H9 (cell line): ENCODE results near the gene C2orf80. TPM values are rescaled to one million over a fixed set of nuclear protein-coding genes. Genes with fewer than 3 reads are reported as not detected.

Experiments
- DNase-seq: peaks from one replicate; pipeline ENCODE4 v3.0.0-alpha.2; 2017
- H2AFZ ChIP-seq: one replicate; pipeline ENCODE4 v1.6.1; 2013; ENCODE audit warnings: mild to moderate bottlenecking, low read length, control low read depth, moderate library complexity
- H2AK5ac ChIP-seq: 2 replicates; pipeline ENCODE4 v1.6.1; 2013; ENCODE audit warnings: low read length, control low read depth, mixed read lengths; ENCODE audit not compliant: insufficient read length
- H2BK120ac ChIP-seq: one replicate; pipeline ENCODE4 v1.6.1; 2013; ENCODE audit warnings: low read depth, mild to moderate bottlenecking, low read length, control low read depth, inconsistent platforms; ENCODE audit not compliant: poor library complexity, severe bottlenecking
- H2BK12ac ChIP-seq: 2 replicates; pipeline ENCODE4 v1.6.1; 2013; ENCODE audit warnings: low read length, control low read depth, mixed read lengths, low read depth; ENCODE audit not compliant: insufficient read length
- H2BK15ac ChIP-seq: 2 replicates; pipeline ENCODE4 v1.6.1; 2013; ENCODE audit warnings: low read depth, low read length, control low read depth
- H2BK20ac ChIP-seq: one replicate; pipeline ENCODE4 v1.6.1; 2013; ENCODE audit warnings: low read depth, mild to moderate bottlenecking, low read length, control low read depth, inconsistent platforms; ENCODE audit not compliant: poor library complexity, severe bottlenecking
- H2BK5ac ChIP-seq: 2 replicates; pipeline ENCODE4 v1.6.1; 2013; ENCODE audit warnings: low read length, control low read depth, mixed read lengths; ENCODE audit not compliant: insufficient read length
- H3K14ac ChIP-seq: 2 replicates; pipeline ENCODE4 v1.6.1; 2013; ENCODE audit warnings: low read length, control low read depth; ENCODE audit not compliant: insufficient read depth
- H3K18ac ChIP-seq: 2 replicates; pipeline ENCODE4 v1.6.1; 2013; ENCODE audit warnings: low read depth, mild to moderate bottlenecking, mixed read lengths, low read length, control low read depth; ENCODE audit not compliant: insufficient read length
- H3K23ac ChIP-seq: 2 replicates; pipeline ENCODE4 v1.6.1; 2013; ENCODE audit warnings: low read length, control low read depth, mixed read lengths, low read depth; ENCODE audit not compliant: insufficient read length
- H3K23me2 ChIP-seq: 2 replicates; pipeline ENCODE4 v1.6.1; 2013; ENCODE audit warnings: low read depth, mild to moderate bottlenecking, mixed read lengths, low read length, control low read depth; ENCODE audit not compliant: insufficient read length, poor library complexity, severe bottlenecking
- H3K27ac ChIP-seq: 2 replicates; pipeline ENCODE4 v1.5.1; 2013; ENCODE audit warnings: low read length, control low read depth, mixed read lengths, low read depth; ENCODE audit not compliant: insufficient read length
- H3K27me3 ChIP-seq: 2 replicates; pipeline ENCODE4 v1.6.1; 2013; ENCODE audit warnings: low read length, control low read depth, inconsistent platforms; ENCODE audit not compliant: insufficient read depth
- H3K4ac ChIP-seq: 2 replicates; pipeline ENCODE4 v1.6.1; 2013; ENCODE audit warnings: low read depth, mild to moderate bottlenecking, control low read depth, inconsistent platforms, low read length, moderate library complexity
- H3K4me1 ChIP-seq: 2 replicates; pipeline ENCODE4 v1.6.1; 2013; ENCODE audit warnings: low read length, control low read depth, inconsistent platforms; ENCODE audit not compliant: insufficient read depth
- H3K4me2 ChIP-seq: 2 replicates; pipeline ENCODE4 v1.6.1; 2013; ENCODE audit warnings: low read length, control low read depth, mixed read lengths; ENCODE audit not compliant: insufficient read length, insufficient read depth
- H3K56ac ChIP-seq: 2 replicates; pipeline ENCODE4 v1.6.1; 2013; ENCODE audit warnings: low read depth, mild to moderate bottlenecking, mixed read lengths, low read length, control low read depth; ENCODE audit not compliant: insufficient read length
- H3K79me1 ChIP-seq: 2 replicates; pipeline ENCODE4 v1.6.1; 2013; ENCODE audit warnings: low read depth, mild to moderate bottlenecking, moderate library complexity, low read length, control low read depth, inconsistent platforms; ENCODE audit not compliant: insufficient read depth, poor library complexity, severe bottlenecking
- H3K79me2 ChIP-seq: 2 replicates; pipeline ENCODE4 v1.6.1; 2013; ENCODE audit warnings: low read length, control low read depth, inconsistent platforms; ENCODE audit not compliant: insufficient read depth
- H3K9ac ChIP-seq: 2 replicates; pipeline ENCODE4 v1.6.1; 2013; ENCODE audit warnings: low read length, control low read depth, mixed read lengths; ENCODE audit not compliant: insufficient read length; ENCODE audit errors: extremely low read depth
- H3K9me3 ChIP-seq: one replicate; pipeline ENCODE4 v1.6.1; 2013; ENCODE audit warnings: low read depth, low read length, inconsistent platforms; ENCODE audit not compliant: control insufficient read depth
- H3T11ph ChIP-seq: one replicate; pipeline ENCODE4 v1.6.1; 2013; ENCODE audit warnings: mild to moderate bottlenecking, low read length, control low read depth, inconsistent platforms
- H4K20me1 ChIP-seq: one replicate; pipeline ENCODE4 v1.6.1; 2013; ENCODE audit not compliant: control insufficient read depth, insufficient read length, insufficient read depth
- H4K5ac ChIP-seq: 2 replicates; pipeline ENCODE4 v1.6.1; 2013; ENCODE audit warnings: low read depth, mild to moderate bottlenecking, mixed read lengths, low read length, control low read depth; ENCODE audit not compliant: insufficient read length
- H4K8ac ChIP-seq: replicated peaks from 2 replicates; pipeline ENCODE4 v1.6.1; 2013; ENCODE audit warnings: low read length, control low read depth, mixed read lengths, low read depth; ENCODE audit not compliant: insufficient read length
- H4K91ac ChIP-seq: 2 replicates; pipeline ENCODE4 v1.6.1; 2013; ENCODE audit warnings: low read depth, mild to moderate bottlenecking, moderate library complexity, mixed read lengths, low read length, control low read depth; ENCODE audit not compliant: insufficient read length
- H3K27ac Mint-ChIP-seq, 3 experiments: 2 replicates in 2 of 3; 3 replicates in 1 of 3; pipeline ENCODE4 v1.8.0; 2020 to 2021; ENCODE audit warnings: mixed read lengths in 3 of 3, mild to moderate bottlenecking in 1 of 3, moderate library complexity in 1 of 3
- H3K27me3 Mint-ChIP-seq: 2 replicates; pipeline ENCODE4 v1.8.0; 2021; ENCODE audit warnings: low read depth, mild to moderate bottlenecking, moderate library complexity, mixed read lengths
- H3K36me3 Mint-ChIP-seq, 3 experiments: 2 replicates in 2 of 3; 3 replicates in 1 of 3; pipeline ENCODE4 v1.8.0; 2020 to 2021; ENCODE audit warnings: low read depth in 3 of 3, mixed read lengths in 3 of 3; ENCODE audit not compliant: insufficient read depth in 1 of 3
- H3K4me1 Mint-ChIP-seq, 2 experiments: 2 replicates each; pipeline ENCODE4 v1.8.0; 2020; ENCODE audit warnings: mixed read lengths in 2 of 2
- H3K4me3 Mint-ChIP-seq, 2 experiments: 2 replicates in 1 of 2; 3 replicates in 1 of 2; pipeline ENCODE4 v1.8.0; 2020 to 2021; ENCODE audit warnings: mild to moderate bottlenecking in 2 of 2, mixed read lengths in 2 of 2, moderate library complexity in 1 of 2
- H3K9me3 Mint-ChIP-seq, 2 experiments: 2 replicates in 1 of 2; 3 replicates in 1 of 2; pipeline ENCODE4 v1.8.0; 2020; ENCODE audit warnings: mild to moderate bottlenecking in 2 of 2, mixed read lengths in 2 of 2, moderate library complexity in 1 of 2
- CTCF ChIP-seq: fragments of 200-600 bp; sonication (generic); conservative IDR thresholded peaks from 3 replicates; pipeline ENCODE4 v1.8.0; 2021; ENCODE audit warnings: antibody characterized with exemption, mild to moderate bottlenecking
- WGBS: extraction: QIAGEN DNeasy Blood & Tissue Kit; methylation state at CpG from one replicate; pipeline ENCODE4 v1.1.7; 2013; ENCODE audit warnings: missing lambda C conversion rate, low lambda C conversion rate, mixed read lengths; ENCODE audit not compliant: insufficient read length; ENCODE audit errors: extremely low coverage; 5-methylcytosine and 5-hydroxymethylcytosine counted together
- total RNA-seq: library from RNA; stranded (reverse); gene quantifications from 2 replicates; pipeline ENCODE4 v1.2.1, GENCODE V29; 2021

The C2orf80 gene
- total RNA-seq, 1 experiment from 2014 or later: not detected

GRCh38 chr2:208156439-208156838, 33.4 kb downstream of the C2orf80 start:
- no peaks in the 10 kb centered on the region for H3K79me1 ChIP-seq
- no peak overlapping the region for H2BK5ac ChIP-seq
- no peak overlapping the region for H3K27ac ChIP-seq
- no peak overlapping the region for H3K18ac ChIP-seq
- no peak overlapping the region for H3K56ac ChIP-seq
- no peak overlapping the region for H2AK5ac ChIP-seq
- DNase-seq: no peak
- H4K20me1 ChIP-seq: no peaks in the 10 kb centered on the region
- Mint-ChIP-seq H3K27ac (no peak overlapping the region), H3K9me3 (peaks cover 3 to 7% of the 10 kb centered on the region in 2 experiments; a peak in 4 of 5 replicates), H3K4me3 (no peak overlapping the region), H3K27me3 (no peaks in the 10 kb centered on the region), H3K4me1 (no peaks in the 10 kb centered on the region), H3K36me3 (peaks cover 0 to 6% (median 2%) of the 10 kb centered on the region in 3 experiments; a peak in 3 of 7 replicates)
- no peak overlapping the region for H3T11ph ChIP-seq
- no peaks in the 10 kb centered on the region for H3K27me3 ChIP-seq
- H2BK12ac ChIP-seq: no peak overlapping the region
- no peaks in the 10 kb centered on the region for H3K4me1 ChIP-seq
- H3K9me3 ChIP-seq: no peaks in the 10 kb centered on the region
- H3K4me2 ChIP-seq: no peak overlapping the region
- H3K9ac ChIP-seq: no peak overlapping the region
- H3K14ac ChIP-seq: no peak overlapping the region
- H3K4ac ChIP-seq: no peak overlapping the region
- no peak overlapping the region for H4K8ac ChIP-seq
- H4K5ac ChIP-seq: no peak overlapping the region
- no peak for TF ChIP-seq CTCF
- no peak overlapping the region for H2BK120ac ChIP-seq
- H2BK20ac ChIP-seq: no peak overlapping the region
- H4K91ac ChIP-seq: no peak overlapping the region
- no peak overlapping the region for H2AFZ ChIP-seq
- no peaks in the 10 kb centered on the region for H3K23me2 ChIP-seq
- no CpG with 5 or more reads among the region's 2 CpGs for WGBS
- H3K23ac ChIP-seq: no peak overlapping the region
- no peak overlapping the region for H2BK15ac ChIP-seq
- H3K79me2 ChIP-seq: no peaks in the 10 kb centered on the region
